H1 (cell line): ENCODE data around the gene GDF9. TPM values are rescaled to one million over a fixed set of nuclear protein-coding genes. Genes with fewer than 3 reads are reported as not detected.

Source experiments
- CTCF ChIA-PET: fragments of 300-600 bp; sonication (Branson Sonifier 250); formaldehyde crosslinking; loops from one replicate; lab custom pipeline; 2021; ENCODE audit not compliant: partially characterized antibody; lab: Charles Lee
- POLR2A ChIA-PET: fragments of 300-600 bp; sonication (Branson Sonifier 250); formaldehyde crosslinking; loops from one replicate; lab custom pipeline; 2021; ENCODE audit warnings: inconsistent platforms; ENCODE audit not compliant: partially characterized antibody; lab: Charles Lee
- DNase-seq, 2 experiments: peaks; one replicate each; pipeline versions ENCODE4 v3.0.0 to v3.0.0-alpha.2; 2010 to 2022; ENCODE audit warnings: low spot score in 2 of 2, low read depth in 1 of 2, mixed read lengths in 1 of 2
- FAIRE-seq: peaks from 2 replicates; lab custom pipeline; 2011; peaks lifted over from hg19 to GRCh38; lab: Jason Lieb, UNC
- H2AFZ ChIP-seq: 2 replicates; pipeline ENCODE4 v1.8.1; 2012; ENCODE audit warnings: low read length, inconsistent platforms
- H2AK5ac ChIP-seq: 2 replicates; pipeline ENCODE4 v1.6.1; 2013; ENCODE audit warnings: low read depth, low read length
- H2BK120ac ChIP-seq: replicated peaks from 2 replicates; pipeline ENCODE3; 2013; ENCODE audit warnings: low read depth, low read length, inconsistent platforms
- H2BK12ac ChIP-seq: 2 replicates; pipeline ENCODE4 v1.6.1; 2013; ENCODE audit warnings: low read depth, low read length
- H2BK15ac ChIP-seq: 2 replicates; pipeline ENCODE4 v1.6.1; 2013; ENCODE audit warnings: low read length
- H2BK20ac ChIP-seq: 2 replicates; pipeline ENCODE4 v1.6.1; 2013; ENCODE audit warnings: low read length
- H2BK5ac ChIP-seq: 2 replicates; pipeline ENCODE4 v1.6.1; 2013; ENCODE audit warnings: low read depth, low read length
- H3K14ac ChIP-seq: 2 replicates; pipeline ENCODE4 v1.6.1; 2013; ENCODE audit warnings: inconsistent platforms; ENCODE audit not compliant: insufficient read length
- H3K18ac ChIP-seq: 2 replicates; pipeline ENCODE4 v1.6.1; 2013; ENCODE audit warnings: low read length; ENCODE audit errors: extremely low read depth
- H3K23ac ChIP-seq: 2 replicates; pipeline ENCODE4 v1.6.1; 2013; ENCODE audit warnings: inconsistent platforms; ENCODE audit not compliant: insufficient read length
- H3K23me2 ChIP-seq: 2 replicates; pipeline ENCODE4 v1.6.1; 2013; ENCODE audit warnings: low read depth, low read length
- H3K27ac ChIP-seq: 2 replicates; pipeline ENCODE4 v1.6.1; 2011; ENCODE audit warnings: low read depth, low read length, inconsistent platforms
- H3K27me3 ChIP-seq, 4 experiments: replicated peaks in 1 of 4; 1 replicate in 1 of 4; 2 replicates in 3 of 4; pipeline versions ENCODE4 v1.6.1 to v1.8.1; 2011 to 2013; ENCODE audit warnings: low read length in 3 of 4, mild to moderate bottlenecking in 3 of 4, inconsistent platforms in 2 of 4, mixed read lengths in 2 of 4, moderate library complexity in 1 of 4; ENCODE audit not compliant: control insufficient read depth in 3 of 4, insufficient read depth in 3 of 4; ENCODE audit errors: extremely low read depth in 1 of 4
- H3K36me3 ChIP-seq, 4 experiments: 2 replicates each; pipeline versions ENCODE4 v1.6.1 to v1.8.1; 2011 to 2013; ENCODE audit warnings: mild to moderate bottlenecking in 4 of 4, low read length in 3 of 4, moderate library complexity in 2 of 4, control low read depth in 1 of 4, inconsistent platforms in 1 of 4; ENCODE audit not compliant: insufficient read depth in 4 of 4, control insufficient read depth in 2 of 4
- H3K4ac ChIP-seq: replicated peaks from 2 replicates; pipeline ENCODE3; 2013; ENCODE audit warnings: low read length, low read depth, mixed read lengths, inconsistent platforms; ENCODE audit not compliant: insufficient read length
- H3K4me1 ChIP-seq, 4 experiments: replicated peaks in 1 of 4; 1 replicate in 1 of 4; 2 replicates in 3 of 4; pipeline versions ENCODE4 v1.6.1 to v1.8.1; 2011 to 2013; ENCODE audit warnings: low read length in 3 of 4, inconsistent platforms in 2 of 4, mixed read lengths in 1 of 4; ENCODE audit not compliant: insufficient read depth in 4 of 4, control insufficient read depth in 3 of 4
- H3K4me2 ChIP-seq, 2 experiments: 2 replicates each; pipeline versions ENCODE4 v1.6.1 to v1.8.1; 2011 to 2013; ENCODE audit warnings: low read depth in 2 of 2, low read length in 2 of 2, control low read depth in 1 of 2, inconsistent platforms in 1 of 2, mild to moderate bottlenecking in 1 of 2; ENCODE audit not compliant: insufficient read depth in 1 of 2
- H3K4me3 ChIP-seq, 4 experiments: fragments of 200-600, 300-600 bp in 1 of 4; sonication (generic), shearing (Covaris generic), sonication (Bioruptor Twin) in 1 of 4; 2 replicates each; pipeline versions ENCODE4 v1.5.1 to v1.8.1; 2011 to 2016; ENCODE audit warnings: low read length in 4 of 4, low read depth in 3 of 4, control low read depth in 2 of 4, inconsistent platforms in 2 of 4, mild to moderate bottlenecking in 2 of 4, mixed read lengths in 1 of 4, moderate library complexity in 1 of 4; ENCODE audit not compliant: insufficient read depth in 2 of 4; ENCODE audit errors: extremely low read depth in 1 of 4
- H3K56ac ChIP-seq: replicated peaks from 2 replicates; pipeline ENCODE3; 2013; ENCODE audit warnings: low read depth, mild to moderate bottlenecking, mixed read lengths, low read length, inconsistent platforms; ENCODE audit not compliant: insufficient read length
- H3K79me1 ChIP-seq: 2 replicates; pipeline ENCODE4 v1.6.1; 2013; ENCODE audit warnings: low read depth, low read length, control low read depth
- H3K79me2 ChIP-seq, 2 experiments: 2 replicates each; pipeline versions ENCODE4 v1.6.1 to v1.8.1; 2012 to 2013; ENCODE audit warnings: low read length in 2 of 2, mild to moderate bottlenecking in 2 of 2, inconsistent platforms in 1 of 2; ENCODE audit not compliant: insufficient read depth in 2 of 2, control insufficient read depth in 1 of 2
- H3K9ac ChIP-seq, 4 experiments: replicated peaks in 1 of 4; 1 replicate in 1 of 4; 2 replicates in 3 of 4; pipeline versions ENCODE4 v1.6.1 to v1.8.1; 2011 to 2013; ENCODE audit warnings: low read depth in 3 of 4, low read length in 3 of 4, control low read depth in 2 of 4, mild to moderate bottlenecking in 2 of 4, moderate library complexity in 2 of 4, inconsistent platforms in 1 of 4; ENCODE audit errors: extremely low read depth in 1 of 4
- H3K9me3 ChIP-seq, 2 experiments: 2 replicates each; pipeline versions ENCODE4 v1.6.1 to v1.8.1; 2012 to 2013; ENCODE audit warnings: mild to moderate bottlenecking in 2 of 2, moderate library complexity in 2 of 2, control low read depth in 1 of 2, inconsistent platforms in 1 of 2, low read depth in 1 of 2, low read length in 1 of 2, mixed read lengths in 1 of 2; ENCODE audit not compliant: insufficient read depth in 2 of 2
- H4K20me1 ChIP-seq, 2 experiments: replicated peaks in 1 of 2; 2 replicates each; pipeline versions ENCODE3 to v1.8.1; 2011 to 2013; ENCODE audit warnings: inconsistent platforms in 2 of 2, low read length in 2 of 2, mild to moderate bottlenecking in 1 of 2; ENCODE audit not compliant: insufficient read depth in 2 of 2, control insufficient read depth in 1 of 2
- H4K5ac ChIP-seq: 2 replicates; pipeline ENCODE4 v1.6.1; 2013; ENCODE audit warnings: low read length, low read depth, mixed read lengths, inconsistent platforms; ENCODE audit not compliant: insufficient read length
- H4K8ac ChIP-seq: 2 replicates; pipeline ENCODE4 v1.8.0; 2013; ENCODE audit warnings: mild to moderate bottlenecking, moderate library complexity, low read length, inconsistent platforms; ENCODE audit not compliant: insufficient read depth; ENCODE audit errors: extremely low read depth
- H4K91ac ChIP-seq: replicated peaks from 2 replicates; pipeline ENCODE3; 2013; ENCODE audit warnings: low read length, mixed read lengths, inconsistent platforms; ENCODE audit not compliant: insufficient read length
- ASH2L ChIP-seq: fragments of 200-600, 300-600 bp; sonication (generic); IDR thresholded peaks from one replicate; pipeline ENCODE4 v1.7.1; 2017; ENCODE audit warnings: low read length
- BACH1 ChIP-seq: IDR thresholded peaks from 2 replicates; pipeline ENCODE4 v1.6.1; 2012; ENCODE audit warnings: low read length, improper control_type of control experiment
- BCL11A ChIP-seq, 2 experiments: IDR thresholded peaks; one replicate each; pipeline ENCODE4 v1.6.1; 2011; ENCODE audit warnings: low read depth in 2 of 2, low read length in 2 of 2, mild to moderate bottlenecking in 2 of 2
- CBX5 ChIP-seq: fragments of 300-800, 300-1000 bp; sonication (generic); IDR thresholded peaks from 2 replicates; pipeline ENCODE4 v1.7.1; 2016; ENCODE audit warnings: antibody characterized with exemption, low read length, low read depth
- CREB1 ChIP-seq: IDR thresholded peaks from 2 replicates; pipeline ENCODE4 v1.6.1; 2012; ENCODE audit warnings: inconsistent platforms
- CTBP2 ChIP-seq: IDR thresholded peaks from 2 replicates; pipeline ENCODE4 v1.7.0; 2011; ENCODE audit warnings: borderline replicate concordance, mild to moderate bottlenecking, moderate library complexity, mixed read lengths, low read length; ENCODE audit not compliant: insufficient read depth, insufficient read length
- EGR1 ChIP-seq: IDR thresholded peaks from 2 replicates; pipeline ENCODE4 v1.6.1; 2011; ENCODE audit warnings: low read depth, low read length, borderline replicate concordance
- EP300 ChIP-seq, 2 experiments: IDR thresholded peaks; 1 replicate in 1 of 2; 2 replicates in 1 of 2; pipeline ENCODE4 v1.6.1; 2011 to 2012; ENCODE audit warnings: low read depth in 2 of 2, low read length in 2 of 2, mild to moderate bottlenecking in 2 of 2, borderline replicate concordance in 1 of 2, inconsistent platforms in 1 of 2, moderate library complexity in 1 of 2
- MAFK ChIP-seq: IDR thresholded peaks from 2 replicates; pipeline ENCODE4 v1.6.1; 2012; ENCODE audit warnings: low read depth, mild to moderate bottlenecking, improper control_type of control experiment, low read length
- NRF1 ChIP-seq: IDR thresholded peaks from 2 replicates; pipeline ENCODE4 v1.6.1; 2011; ENCODE audit warnings: mild to moderate bottlenecking, low read depth, low read length, improper control_type of control experiment
- SIX5 ChIP-seq: IDR thresholded peaks from 2 replicates; pipeline ENCODE4 v1.6.1; 2011; ENCODE audit warnings: mild to moderate bottlenecking, low read depth, low read length
- SP4 ChIP-seq: IDR thresholded peaks from 2 replicates; pipeline ENCODE4 v1.6.1; 2012; ENCODE audit warnings: low read length, inconsistent platforms
- SUZ12 ChIP-seq: fragments of 200-600 bp; sonication (generic); IDR thresholded peaks from 2 replicates; pipeline ENCODE4 v1.6.1; 2012; ENCODE audit warnings: mild to moderate bottlenecking, inconsistent platforms, low read length, moderate library complexity, mixed read lengths
- TAF7 ChIP-seq: optimal IDR thresholded peaks from 2 replicates; pipeline ENCODE3; 2011; ENCODE audit warnings: low read depth, mild to moderate bottlenecking, inconsistent platforms, low read length, moderate library complexity, borderline replicate concordance
- WGBS, 2 experiments: shearing (Covaris generic) in 1 of 2; methylation state at CpG; one replicate each; pipeline versions ENCODE4 v1.1.6 to v1.1.7; 2013 to 2015; ENCODE audit warnings: low lambda C conversion rate in 2 of 2, mixed read lengths in 2 of 2, inconsistent platforms in 1 of 2, low coverage in 1 of 2, missing lambda C conversion rate in 1 of 2; ENCODE audit not compliant: insufficient replicate concordance in 2 of 2, insufficient coverage in 1 of 2, insufficient read length in 1 of 2; ENCODE audit errors: extremely low coverage in 1 of 2, missing lambda C conversion rate in 1 of 2; 5-methylcytosine and 5-hydroxymethylcytosine counted together
- polyA plus RNA-seq, 7 experiments: library from polyadenylated mRNA; depleted of rRNA in 3 of 7; stranded (reverse) in 5 of 7; unstranded in 2 of 7; fragments of >200 nt in 5 of 7; fragments of 200-250 nt in 2 of 7; gene quantifications; 1 replicate in 5 of 7; 2 replicates in 1 of 7; 4 replicates in 1 of 7; pipeline versions ENCODE4 v1.2.1 to v1.2.3, GENCODE V29; 2011 to 2013; ENCODE audit warnings: missing spikeins in 2 of 7, mixed read lengths in 2 of 7
- total RNA-seq: library from RNA; stranded (reverse); fragmentation: NEBNext Ultra II Directional; extraction: Animal tissue kit (Norgen Biotek cat#: 25700); gene quantifications from 2 replicates; pipeline ENCODE4 v1.2.1, GENCODE V29; 2021
- TF ChIP-seq, protein P1 (sequence below): IDR thresholded peaks from 2 replicates; pipeline ENCODE4 v1.6.1; 2011; ENCODE audit warnings: low read depth, mild to moderate bottlenecking, low read length; ENCODE audit not compliant: insufficient read depth

Gene GDF9
- total and polyA plus RNA-seq, 2 of the 8 experiments (the other 6 are each of a cell fraction or from before 2014, with no cell fraction given) = 0.14 TPM; not detected in 1

DNA sequence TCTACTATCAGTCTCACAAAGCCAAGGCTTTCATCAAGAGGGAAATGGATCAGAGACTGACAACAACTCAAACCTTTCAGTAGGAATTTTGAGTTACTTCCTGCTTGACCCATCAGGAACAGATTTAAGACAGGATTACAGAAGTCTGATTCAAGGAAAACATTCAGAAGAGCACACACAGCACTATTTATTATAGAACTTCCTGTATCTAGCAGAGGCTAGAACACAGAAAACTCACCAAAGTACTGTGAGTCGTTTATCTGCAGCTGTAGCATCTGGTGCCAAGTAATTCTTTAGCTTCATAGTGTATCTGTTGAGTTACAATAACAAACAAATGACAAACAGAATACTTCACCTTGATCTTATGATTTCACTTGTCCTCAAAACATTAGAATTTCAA is 21.0 kb upstream of the GDF9 start:
- Histone ChIP-seq H2BK5ac (no peak overlapping the region), H3K14ac (no peak overlapping the region), H3K27ac (no peak overlapping the region), H3K23me2 (no peaks in the 10 kb centered on the region), H3K79me1 (no peaks in the 10 kb centered on the region), H4K5ac (no peak overlapping the region), H3K4me2 (no peak overlapping the region), H4K91ac (no peak overlapping the region), H4K8ac (no peak overlapping the region), H2BK120ac (no peak overlapping the region), H2AFZ (no peak overlapping the region), H3K4me1 (no peaks in the 10 kb centered on the region), H3K18ac (no peak overlapping the region), H3K4me3 (no peak overlapping the region), H3K23ac (no peak overlapping the region), H4K20me1 (peaks cover 0 to 2% of the 10 kb centered on the region in 2 experiments), H2AK5ac (no peak overlapping the region), H2BK20ac (no peak overlapping the region), H3K4ac (no peak overlapping the region), H3K36me3 (peaks cover 11 to 75% (median 40%) of the 10 kb centered on the region in 4 experiments), H2BK12ac (no peak overlapping the region), H3K9me3 (no peaks in the 10 kb centered on the region), H3K79me2 (no peaks in the 10 kb centered on the region), H3K56ac (no peak overlapping the region), H3K27me3 (no peaks in the 10 kb centered on the region; a peak in 1 of 7 replicates), H3K9ac (no peak overlapping the region), H2BK15ac (no peak overlapping the region)
- CTCF ChIA-PET = interaction anchor here (1.6 kb wide), 1 partner anchor 62 kb away, joined by 3 read pairs; no protein-coding TSS in a partner anchor
- POLR2A ChIA-PET = no interaction called here
- FAIRE-seq (no peak), DNase-seq (no peak)
- WGBS, 2 experiments = 86% methylated on average over 1 of the region's 1 CpG; no CpG with 5 or more reads in 1 of the 2 experiments
- TF ChIP-seq EGR1 = no peak
- no peak for TF ChIP-seq CREB1
- TF ChIP-seq SIX5 = no peak
- TF ChIP-seq CTBP2 = no peak
- TF ChIP-seq EP300 (IDR thresholded peaks at IDR 0.05; ENCODE audit: borderline replicate concordance in 1 of 2, low read depth in 2 of 2, low read length in 2 of 2) = no peak
- no peak for TF ChIP-seq MAFK
- TF ChIP-seq SP4 = no peak
- TF ChIP-seq ASH2L = no peak
- no peak for TF ChIP-seq NRF1
- no peak for TF ChIP-seq TAF7
- TF ChIP-seq, protein P1, sequence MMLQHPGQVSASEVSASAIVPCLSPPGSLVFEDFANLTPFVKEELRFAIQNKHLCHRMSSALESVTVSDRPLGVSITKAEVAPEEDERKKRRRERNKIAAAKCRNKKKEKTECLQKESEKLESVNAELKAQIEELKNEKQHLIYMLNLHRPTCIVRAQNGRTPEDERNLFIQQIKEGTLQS = no peak
- TF ChIP-seq CBX5 = no peak
- TF ChIP-seq SUZ12 = no peak
- no peak for TF ChIP-seq BCL11A (IDR thresholded peaks at IDR 0.05; ENCODE audit: low read depth in 2 of 2, low read length in 2 of 2)
- TF ChIP-seq BACH1 = no peak
